SK-N-SH treated with all-trans-retinoic acid at 6 μM for 48 hours (cell line): ENCODE results near the gene DCLK1.

Experiments
- ATAC-seq: fragments of 200-7000 bp; cut with Tn5 transposase; 3 replicates; pipeline ENCODE4 v1.9.1; 2020; ENCODE audit warnings: mild to moderate bottlenecking, moderate library complexity
- ARNTL ChIP-seq: fragments of 450-650 bp; formaldehyde crosslinking; IDR thresholded peaks from 2 replicates; pipeline ENCODE4 v1.5.0; 2020; ENCODE audit warnings: low read depth, mild to moderate bottlenecking, moderate library complexity, borderline replicate concordance
- BACH2 ChIP-seq: fragments of 250-450 bp; sonication (Bioruptor Pico); IDR thresholded peaks from 2 replicates; pipeline ENCODE4 v1.9.0; 2021; ENCODE audit warnings: mild to moderate bottlenecking, borderline replicate concordance
- CSDC2 ChIP-seq: fragments of 250-450 bp; sonication (Bioruptor Pico); IDR thresholded peaks from 2 replicates; pipeline ENCODE4 v1.5.0; 2020; ENCODE audit warnings: mild to moderate bottlenecking, moderate library complexity
- ESRRG ChIP-seq: fragments of 250-450 bp; sonication (Bioruptor Pico); IDR thresholded peaks from 2 replicates; pipeline ENCODE4 v1.6.1; 2021; ENCODE audit warnings: mild to moderate bottlenecking
- GLIS3 ChIP-seq: fragments of 250-450 bp; sonication (Bioruptor Pico); IDR thresholded peaks from 2 replicates; pipeline ENCODE4 v1.5.0; 2020; ENCODE audit warnings: mild to moderate bottlenecking, moderate library complexity
- ISL1 ChIP-seq: fragments of 250-450 bp; sonication (Bioruptor Pico); IDR thresholded peaks from 2 replicates; pipeline ENCODE4 v2.1.2; 2022; ENCODE audit warnings: mild to moderate bottlenecking, moderate library complexity
- OSR1 ChIP-seq: fragments of 250-450 bp; sonication (Bioruptor Pico); IDR thresholded peaks from 2 replicates; pipeline ENCODE4 v1.8.0; 2022; ENCODE audit warnings: moderate library complexity, mild to moderate bottlenecking, inconsistent platforms
- PATZ1 ChIP-seq: fragments of 250-450 bp; sonication (Bioruptor Pico); IDR thresholded peaks from 2 replicates; pipeline ENCODE4 v1.8.0; 2020; ENCODE audit warnings: mild to moderate bottlenecking, moderate library complexity, borderline replicate concordance
- RARB ChIP-seq: fragments of 250-450 bp; sonication (Bioruptor Pico); IDR thresholded peaks from 2 replicates; pipeline ENCODE4 v1.8.0; 2021; ENCODE audit warnings: mild to moderate bottlenecking, moderate library complexity
- SNAI2 ChIP-seq: fragments of 250-450 bp; sonication (Bioruptor Pico); IDR thresholded peaks from 2 replicates; pipeline ENCODE4 v1.5.0; 2020; ENCODE audit warnings: mild to moderate bottlenecking, moderate library complexity
- TCF4 ChIP-seq: fragments of 250-450 bp; sonication (Bioruptor Pico); IDR thresholded peaks from 2 replicates; pipeline ENCODE4 v1.8.0; 2021; ENCODE audit warnings: mild to moderate bottlenecking, moderate library complexity, borderline replicate concordance
- TOX ChIP-seq: fragments of 250-450 bp; sonication (Bioruptor Pico); IDR thresholded peaks from 2 replicates; pipeline ENCODE4 v1.8.0; 2021; ENCODE audit warnings: mild to moderate bottlenecking, moderate library complexity, borderline replicate concordance
- ZC3H10 ChIP-seq: fragments of 250-450 bp; sonication (Bioruptor Pico); IDR thresholded peaks from 2 replicates; pipeline ENCODE4 v1.5.1; 2021; ENCODE audit warnings: mild to moderate bottlenecking, moderate library complexity
- ZFP3 ChIP-seq: fragments of 250-450 bp; sonication (Bioruptor Pico); IDR thresholded peaks from 2 replicates; pipeline ENCODE4 v1.5.0; 2020; ENCODE audit warnings: mild to moderate bottlenecking, moderate library complexity
- ZFP30 ChIP-seq: fragments of 450-650 bp; formaldehyde crosslinking; IDR thresholded peaks from 2 replicates; pipeline ENCODE4 v1.5.0; 2022; ENCODE audit warnings: mild to moderate bottlenecking, moderate library complexity
- ZNF565 ChIP-seq: fragments of 450-650 bp; formaldehyde crosslinking; conservative IDR thresholded peaks from 2 replicates; pipeline ENCODE4 v1.5.0; 2020; ENCODE audit warnings: low read depth, mild to moderate bottlenecking, moderate library complexity
- ZNF70 ChIP-seq: fragments of 450-650 bp; formaldehyde crosslinking; IDR thresholded peaks from 2 replicates; pipeline ENCODE4 v1.5.0; 2020; ENCODE audit warnings: mild to moderate bottlenecking, moderate library complexity
- ZNF8 ChIP-seq: fragments of 450-650 bp; formaldehyde crosslinking; IDR thresholded peaks from 2 replicates; pipeline ENCODE4 v1.5.0; 2020; ENCODE audit warnings: mild to moderate bottlenecking, moderate library complexity
- TF ChIP-seq, protein P1 (sequence below): fragments of 250-450 bp; sonication (Bioruptor Pico); IDR thresholded peaks from 2 replicates; pipeline ENCODE4 v1.5.1; 2021; ENCODE audit warnings: mild to moderate bottlenecking, moderate library complexity
- TF ChIP-seq, protein P2 (sequence below): fragments of 250-450 bp; sonication (Bioruptor Pico); IDR thresholded peaks from 2 replicates; pipeline ENCODE4 v1.5.1; 2020; ENCODE audit warnings: low read depth, mild to moderate bottlenecking, moderate library complexity
- TF ChIP-seq, protein P3 (sequence below): fragments of 250-450 bp; sonication (Bioruptor Pico); IDR thresholded peaks from 2 replicates; pipeline ENCODE4 v1.5.0; 2020; ENCODE audit warnings: mild to moderate bottlenecking, moderate library complexity
- TF ChIP-seq, protein P4 (sequence below): fragments of 250-450 bp; sonication (Bioruptor Pico); IDR thresholded peaks from 2 replicates; pipeline ENCODE4 v1.8.0; 2021; ENCODE audit warnings: low read depth, mild to moderate bottlenecking, moderate library complexity, borderline replicate concordance

Gene DCLK1

GRCh38 chr13:35936246-35936978 lies 194.8 kb downstream of the DCLK1 start:
- ATAC-seq: no peak
- TF ChIP-seq, protein P1, sequence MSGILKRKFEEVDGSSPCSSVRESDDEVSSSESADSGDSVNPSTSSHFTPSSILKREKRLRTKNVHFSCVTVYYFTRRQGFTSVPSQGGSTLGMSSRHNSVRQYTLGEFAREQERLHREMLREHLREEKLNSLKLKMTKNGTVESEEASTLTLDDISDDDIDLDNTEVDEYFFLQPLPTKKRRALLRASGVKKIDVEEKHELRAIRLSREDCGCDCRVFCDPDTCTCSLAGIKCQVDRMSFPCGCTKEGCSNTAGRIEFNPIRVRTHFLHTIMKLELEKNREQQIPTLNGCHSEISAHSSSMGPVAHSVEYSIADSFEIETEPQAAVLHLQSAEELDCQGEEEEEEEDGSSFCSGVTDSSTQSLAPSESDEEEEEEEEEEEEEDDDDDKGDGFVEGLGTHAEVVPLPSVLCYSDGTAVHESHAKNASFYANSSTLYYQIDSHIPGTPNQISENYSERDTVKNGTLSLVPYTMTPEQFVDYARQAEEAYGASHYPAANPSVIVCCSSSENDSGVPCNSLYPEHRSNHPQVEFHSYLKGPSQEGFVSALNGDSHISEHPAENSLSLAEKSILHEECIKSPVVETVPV (CRISPR knock-in tag): no peak
- TF ChIP-seq ISL1: no peak
- no peak for TF ChIP-seq RARB
- no peak for TF ChIP-seq TCF4 (CRISPR knock-in tag)
- no peak for TF ChIP-seq ARNTL (CRISPR knock-in tag)
- TF ChIP-seq ZNF70 (CRISPR knock-in tag): no peak
- TF ChIP-seq, protein P2, sequence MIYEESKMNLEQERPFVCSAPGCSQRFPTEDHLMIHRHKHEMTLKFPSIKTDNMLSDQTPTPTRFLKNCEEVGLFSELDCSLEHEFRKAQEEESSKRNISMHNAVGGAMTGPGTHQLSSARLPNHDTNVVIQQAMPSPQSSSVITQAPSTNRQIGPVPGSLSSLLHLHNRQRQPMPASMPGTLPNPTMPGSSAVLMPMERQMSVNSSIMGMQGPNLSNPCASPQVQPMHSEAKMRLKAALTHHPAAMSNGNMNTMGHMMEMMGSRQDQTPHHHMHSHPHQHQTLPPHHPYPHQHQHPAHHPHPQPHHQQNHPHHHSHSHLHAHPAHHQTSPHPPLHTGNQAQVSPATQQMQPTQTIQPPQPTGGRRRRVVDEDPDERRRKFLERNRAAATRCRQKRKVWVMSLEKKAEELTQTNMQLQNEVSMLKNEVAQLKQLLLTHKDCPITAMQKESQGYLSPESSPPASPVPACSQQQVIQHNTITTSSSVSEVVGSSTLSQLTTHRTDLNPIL: no peak
- TF ChIP-seq, protein P3, sequence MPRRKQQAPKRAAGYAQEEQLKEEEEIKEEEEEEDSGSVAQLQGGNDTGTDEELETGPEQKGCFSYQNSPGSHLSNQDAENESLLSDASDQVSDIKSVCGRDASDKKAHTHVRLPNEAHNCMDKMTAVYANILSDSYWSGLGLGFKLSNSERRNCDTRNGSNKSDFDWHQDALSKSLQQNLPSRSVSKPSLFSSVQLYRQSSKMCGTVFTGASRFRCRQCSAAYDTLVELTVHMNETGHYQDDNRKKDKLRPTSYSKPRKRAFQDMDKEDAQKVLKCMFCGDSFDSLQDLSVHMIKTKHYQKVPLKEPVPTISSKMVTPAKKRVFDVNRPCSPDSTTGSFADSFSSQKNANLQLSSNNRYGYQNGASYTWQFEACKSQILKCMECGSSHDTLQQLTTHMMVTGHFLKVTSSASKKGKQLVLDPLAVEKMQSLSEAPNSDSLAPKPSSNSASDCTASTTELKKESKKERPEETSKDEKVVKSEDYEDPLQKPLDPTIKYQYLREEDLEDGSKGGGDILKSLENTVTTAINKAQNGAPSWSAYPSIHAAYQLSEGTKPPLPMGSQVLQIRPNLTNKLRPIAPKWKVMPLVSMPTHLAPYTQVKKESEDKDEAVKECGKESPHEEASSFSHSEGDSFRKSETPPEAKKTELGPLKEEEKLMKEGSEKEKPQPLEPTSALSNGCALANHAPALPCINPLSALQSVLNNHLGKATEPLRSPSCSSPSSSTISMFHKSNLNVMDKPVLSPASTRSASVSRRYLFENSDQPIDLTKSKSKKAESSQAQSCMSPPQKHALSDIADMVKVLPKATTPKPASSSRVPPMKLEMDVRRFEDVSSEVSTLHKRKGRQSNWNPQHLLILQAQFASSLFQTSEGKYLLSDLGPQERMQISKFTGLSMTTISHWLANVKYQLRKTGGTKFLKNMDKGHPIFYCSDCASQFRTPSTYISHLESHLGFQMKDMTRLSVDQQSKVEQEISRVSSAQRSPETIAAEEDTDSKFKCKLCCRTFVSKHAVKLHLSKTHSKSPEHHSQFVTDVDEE: no peak
- no peak for TF ChIP-seq GLIS3 (CRISPR knock-in tag)
- no peak for TF ChIP-seq BACH2
- TF ChIP-seq SNAI2 (CRISPR knock-in tag): no peak
- TF ChIP-seq ZC3H10 (CRISPR knock-in tag): no peak
- TF ChIP-seq, protein P4, sequence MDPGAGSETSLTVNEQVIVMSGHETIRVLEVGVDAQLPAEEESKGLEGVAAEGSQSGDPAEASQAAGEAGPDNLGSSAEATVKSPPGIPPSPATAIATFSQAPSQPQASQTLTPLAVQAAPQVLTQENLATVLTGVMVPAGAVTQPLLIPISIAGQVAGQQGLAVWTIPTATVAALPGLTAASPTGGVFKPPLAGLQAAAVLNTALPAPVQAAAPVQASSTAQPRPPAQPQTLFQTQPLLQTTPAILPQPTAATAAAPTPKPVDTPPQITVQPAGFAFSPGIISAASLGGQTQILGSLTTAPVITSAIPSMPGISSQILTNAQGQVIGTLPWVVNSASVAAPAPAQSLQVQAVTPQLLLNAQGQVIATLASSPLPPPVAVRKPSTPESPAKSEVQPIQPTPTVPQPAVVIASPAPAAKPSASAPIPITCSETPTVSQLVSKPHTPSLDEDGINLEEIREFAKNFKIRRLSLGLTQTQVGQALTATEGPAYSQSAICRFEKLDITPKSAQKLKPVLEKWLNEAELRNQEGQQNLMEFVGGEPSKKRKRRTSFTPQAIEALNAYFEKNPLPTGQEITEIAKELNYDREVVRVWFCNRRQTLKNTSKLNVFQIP (CRISPR knock-in tag): no peak

DNA sequence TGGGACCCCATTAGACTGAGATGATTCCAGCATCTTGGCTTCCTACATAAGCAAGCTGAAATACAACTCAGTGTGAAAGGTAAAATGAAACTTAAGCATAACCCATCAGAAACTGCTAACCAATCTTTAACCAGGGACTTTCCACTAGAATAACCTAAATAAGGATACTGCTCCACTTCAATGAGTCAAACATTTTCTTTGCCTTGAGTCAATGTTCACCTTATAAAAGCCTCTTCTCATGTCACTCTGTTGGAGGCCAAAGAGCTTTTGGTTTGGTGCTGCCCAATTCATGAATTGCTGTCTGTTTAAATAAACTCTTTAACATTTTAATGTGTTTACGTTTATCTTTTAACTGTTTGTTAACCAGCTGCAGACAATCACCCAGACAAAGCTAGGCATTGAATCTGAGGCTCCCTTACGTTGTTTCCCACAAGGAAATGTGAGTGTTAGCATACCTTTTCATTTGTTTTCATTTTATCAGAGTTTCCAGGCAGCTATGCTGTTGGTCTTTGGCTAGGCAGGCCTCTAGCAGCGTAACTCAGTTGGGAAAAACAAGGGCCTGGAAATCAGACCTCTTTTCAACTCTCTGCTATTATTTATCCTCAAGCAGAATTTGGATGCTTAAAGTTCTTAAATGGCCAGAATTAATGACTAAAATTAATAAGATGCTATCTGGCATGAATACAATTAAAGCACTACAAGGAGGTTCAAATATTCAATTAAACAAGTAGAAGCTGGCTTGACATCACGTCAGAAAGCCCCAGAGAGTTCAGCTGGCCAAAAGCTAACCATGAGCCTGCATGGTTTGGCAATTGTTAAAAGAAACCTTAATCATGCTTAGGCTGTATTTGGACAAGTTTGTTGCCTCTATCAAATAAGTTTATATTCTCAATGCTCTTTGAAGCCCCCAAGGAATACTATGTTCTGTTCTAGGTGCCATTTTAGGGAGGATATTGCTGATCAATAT lies 200.2 kb downstream of the DCLK1 start:
- no peak for ATAC-seq
- no peak for TF ChIP-seq ISL1
- TF ChIP-seq ESRRG (CRISPR knock-in tag): no peak
- TF ChIP-seq ZFP30 (CRISPR knock-in tag): no peak
- TF ChIP-seq, protein P3: no peak
- TF ChIP-seq, protein P2: no peak
- no peak for TF ChIP-seq ZNF70 (CRISPR knock-in tag)
- TF ChIP-seq OSR1 (CRISPR knock-in tag): no peak
- TF ChIP-seq TOX (CRISPR knock-in tag): no peak
- TF ChIP-seq SNAI2 (CRISPR knock-in tag): no peak
- TF ChIP-seq ZNF565 (CRISPR knock-in tag): no peak
- TF ChIP-seq PATZ1 (CRISPR knock-in tag): no peak
- TF ChIP-seq CSDC2 (CRISPR knock-in tag): no peak
- TF ChIP-seq RARB: no peak
- no peak for TF ChIP-seq ZC3H10 (CRISPR knock-in tag)
- no peak for TF ChIP-seq ZFP3
- no peak for TF ChIP-seq ZNF8 (CRISPR knock-in tag)
- no peak for TF ChIP-seq GLIS3 (CRISPR knock-in tag)
- TF ChIP-seq ARNTL (CRISPR knock-in tag): no peak
- no peak for TF ChIP-seq TCF4 (CRISPR knock-in tag)
- TF ChIP-seq, all 23 proteins: peak for 0
